ENCODE data around the gene MACO1.
"Not testable (repeated sequence)": the region's sequence is repeated elsewhere in the genome, so short reads cannot be mapped to it uniquely, and the experiment has no call there.

MACO1 gene

GRCh38 chr1:25492323-25492722, 61.6 kb downstream of the MACO1 start:
- FAIRE-seq = no peak

GRCh38 chr1:25494952-25495351, 64.3 kb downstream of the MACO1 start:
- no peak for FAIRE-seq

GRCh38 chr1:25500694-25501093, 70.0 kb downstream of the MACO1 start:
- FAIRE-seq = no peak

- no peak for FAIRE-seq
These were observed 70.8 kb downstream of the MACO1 start for GRCh38 chr1:25501235-25502058.

GRCh38 chr1:25502957-25503356, 72.3 kb downstream of the MACO1 start:
- FAIRE-seq = no peak

GRCh38 chr1:25503551-25504426, 73.1 kb downstream of the MACO1 start:
- no peak for FAIRE-seq

- no peak for FAIRE-seq
These were observed 74.3 kb downstream of the MACO1 start for GRCh38 chr1:25504706-25505595.

- FAIRE-seq = no peak
These were observed 75.1 kb downstream of the MACO1 start for GRCh38 chr1:25505656-25506385.

GRCh38 chr1:25506566-25507463, 76.1 kb downstream of the MACO1 start:
- FAIRE-seq = not testable (repeated sequence)

- no peak for FAIRE-seq
These were observed 83.0 kb downstream of the MACO1 start for GRCh38 chr1:25513666-25514065.

GRCh38 chr1:25515033-25515432, 84.3 kb downstream of the MACO1 start:
- no peak for FAIRE-seq

GRCh38 chr1:25516686-25517085, 86.0 kb downstream of the MACO1 start:
- no peak for FAIRE-seq

- FAIRE-seq = no peak
These were observed 87.0 kb downstream of the MACO1 start for GRCh38 chr1:25517476-25518394.

GRCh38 chr1:25519624-25520023, 88.9 kb downstream of the MACO1 start:
- no peak for FAIRE-seq

GRCh38 chr1:25520446-25521061, 89.9 kb downstream of the MACO1 start:
- no peak for FAIRE-seq

GRCh38 chr1:25522031-25522655, 91.4 kb downstream of the MACO1 start:
- FAIRE-seq = no peak

- FAIRE-seq = no peak
These were observed 92.8 kb downstream of the MACO1 start for GRCh38 chr1:25523542-25523941.

- no peak for FAIRE-seq
These were observed 94.1 kb downstream of the MACO1 start for GRCh38 chr1:25524568-25525360.

All from colon (tissue), 2 donors.